Measurements from ENCODE around the gene AURKAIP1.
"Not testable (repeated sequence)": the region's sequence is repeated elsewhere in the genome, so short reads cannot be mapped to it uniquely, and the experiment has no call there.

GRCh38 chr1:1417396-1417795 is 42.4 kb upstream of the AURKAIP1 start:
- TF ChIP-seq POLR2A (IDR thresholded peaks at IDR 0.05; ENCODE audit: low read depth); EP300 (IDR thresholded peaks at IDR 0.05): not testable (repeated sequence)
- TF ChIP-seq, protein P1, sequence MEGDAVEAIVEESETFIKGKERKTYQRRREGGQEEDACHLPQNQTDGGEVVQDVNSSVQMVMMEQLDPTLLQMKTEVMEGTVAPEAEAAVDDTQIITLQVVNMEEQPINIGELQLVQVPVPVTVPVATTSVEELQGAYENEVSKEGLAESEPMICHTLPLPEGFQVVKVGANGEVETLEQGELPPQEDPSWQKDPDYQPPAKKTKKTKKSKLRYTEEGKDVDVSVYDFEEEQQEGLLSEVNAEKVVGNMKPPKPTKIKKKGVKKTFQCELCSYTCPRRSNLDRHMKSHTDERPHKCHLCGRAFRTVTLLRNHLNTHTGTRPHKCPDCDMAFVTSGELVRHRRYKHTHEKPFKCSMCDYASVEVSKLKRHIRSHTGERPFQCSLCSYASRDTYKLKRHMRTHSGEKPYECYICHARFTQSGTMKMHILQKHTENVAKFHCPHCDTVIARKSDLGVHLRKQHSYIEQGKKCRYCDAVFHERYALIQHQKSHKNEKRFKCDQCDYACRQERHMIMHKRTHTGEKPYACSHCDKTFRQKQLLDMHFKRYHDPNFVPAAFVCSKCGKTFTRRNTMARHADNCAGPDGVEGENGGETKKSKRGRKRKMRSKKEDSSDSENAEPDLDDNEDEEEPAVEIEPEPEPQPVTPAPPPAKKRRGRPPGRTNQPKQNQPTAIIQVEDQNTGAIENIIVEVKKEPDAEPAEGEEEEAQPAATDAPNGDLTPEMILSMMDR (IDR thresholded peaks at IDR 0.05), result not testable (repeated sequence)
